OCI-LY7 (cell line): ENCODE data around the gene SRD5A3. TPM values are rescaled to one million over a fixed set of nuclear protein-coding genes. Genes with fewer than 3 reads are reported as not detected.

Experiments used
- BruUV-seq: library from RNA; stranded (reverse); fragments of 400-500 nt; replicated peaks from 2 replicates; lab custom pipeline; 2021; lab: Mats Ljungman, UMichigan
- CTCF ChIA-PET: fragments of 300-600 bp; sonication (Branson Sonifier 250); formaldehyde crosslinking; loops from one replicate; lab custom pipeline; 2022; ENCODE audit warnings: antibody characterized with exemption; ENCODE audit not compliant: unreplicated experiment; lab: Charles Lee
- POLR2A ChIA-PET: fragments of 300-600 bp; sonication (Branson Sonifier 250); formaldehyde crosslinking; loops from one replicate; lab custom pipeline; 2022; ENCODE audit warnings: antibody characterized with exemption; lab: Charles Lee
- DNase-seq: peaks from one replicate; pipeline ENCODE4 v3.0.0-alpha.2; 2015; ENCODE audit warnings: low spot score
- H2AFZ ChIP-seq: fragments of 200-600 bp; sonication (generic), shearing (Covaris generic); 2 replicates; pipeline ENCODE4 v1.6.1; 2014; ENCODE audit warnings: mild to moderate bottlenecking, antibody characterized with exemption, low read length, moderate library complexity
- H3K27ac ChIP-seq: fragments of 200-600 bp; sonication (generic); 2 replicates; pipeline ENCODE4 v1.5.1; 2014; ENCODE audit warnings: mixed run types, low read depth, mild to moderate bottlenecking, moderate library complexity, low read length, inconsistent platforms; ENCODE audit not compliant: poor library complexity, severe bottlenecking
- H3K36me3 ChIP-seq: fragments of 200-600 bp; sonication (generic); 2 replicates; pipeline ENCODE4 v1.6.1; 2014; ENCODE audit warnings: mild to moderate bottlenecking, antibody characterized with exemption, low read length, moderate library complexity, mixed read lengths; ENCODE audit not compliant: insufficient read depth
- H3K4me1 ChIP-seq: fragments of 200-600 bp; sonication (generic); 2 replicates; pipeline ENCODE4 v1.5.1; 2014; ENCODE audit warnings: mild to moderate bottlenecking, low read length; ENCODE audit not compliant: insufficient read depth, poor library complexity, severe bottlenecking
- H3K4me2 ChIP-seq: fragments of 200-600 bp; sonication (generic); 2 replicates; pipeline ENCODE4 v1.6.1; 2014; ENCODE audit warnings: mild to moderate bottlenecking, low read length
- H3K4me3 ChIP-seq: fragments of 200-600 bp; sonication (generic); 2 replicates; pipeline ENCODE4 v1.5.1; 2014; ENCODE audit warnings: mild to moderate bottlenecking, low read depth, low read length; ENCODE audit not compliant: poor library complexity, severe bottlenecking
- H3K79me2 ChIP-seq: fragments of 200-600 bp; sonication (generic); 2 replicates; pipeline ENCODE4 v1.6.1; 2016; ENCODE audit warnings: low read depth, mild to moderate bottlenecking, low read length, moderate library complexity, mixed read lengths; ENCODE audit not compliant: insufficient read depth
- H3K9me2 ChIP-seq: fragments of 200-600 bp; sonication (generic); 2 replicates; pipeline ENCODE4 v1.6.1; 2016; ENCODE audit warnings: mild to moderate bottlenecking, low read length, mixed read lengths; ENCODE audit not compliant: insufficient read depth
- H3K9me3 ChIP-seq: fragments of 200-600 bp; sonication (generic); 2 replicates; pipeline ENCODE4 v1.6.1; 2014; ENCODE audit warnings: mild to moderate bottlenecking, mixed run types, low read length, mixed read lengths
- H4K20me1 ChIP-seq: fragments of 200-600 bp; sonication (generic); 2 replicates; pipeline ENCODE4 v1.6.1; 2014; ENCODE audit warnings: mild to moderate bottlenecking, antibody characterized with exemption, low read length, moderate library complexity, mixed read lengths; ENCODE audit not compliant: insufficient read depth
- EZH2phosphoT487 ChIP-seq: fragments of 200-600 bp; sonication (generic); IDR thresholded peaks from 2 replicates; pipeline ENCODE4 v1.6.1; 2018; ENCODE audit warnings: low read depth, borderline replicate concordance, mild to moderate bottlenecking, mixed run types, antibody characterized with exemption, low read length, moderate library complexity, mixed read lengths
- intact Hi-C: fragments of 100-400 bp; cut with micrococcal nuclease; formaldehyde crosslinking; loops from one replicate; pipeline ENCODE4 v1.10.0; 2022; ENCODE audit not compliant: unreplicated experiment
- total RNA-seq, 2 experiments: library from RNA; depleted of rRNA in 1 of 2; stranded (reverse); fragments of >200 nt in 1 of 2; shearing (Covaris generic) in 1 of 2; gene quantifications; 2 replicates each; pipeline ENCODE4 v1.2.3, GENCODE V29; 2014 to 2022
- TF ChIP-seq, protein P1 (sequence below): fragments of 200-600 bp; sonication (generic); conservative IDR thresholded peaks from 2 replicates; pipeline ENCODE4 v1.5.1; 2014; ENCODE audit warnings: mild to moderate bottlenecking, antibody characterized with exemption, low read length, moderate library complexity, mixed read lengths

Gene SRD5A3
- total RNA-seq, 2 experiments from 2014 or later: 3.9 to 15.3 TPM

DNA sequence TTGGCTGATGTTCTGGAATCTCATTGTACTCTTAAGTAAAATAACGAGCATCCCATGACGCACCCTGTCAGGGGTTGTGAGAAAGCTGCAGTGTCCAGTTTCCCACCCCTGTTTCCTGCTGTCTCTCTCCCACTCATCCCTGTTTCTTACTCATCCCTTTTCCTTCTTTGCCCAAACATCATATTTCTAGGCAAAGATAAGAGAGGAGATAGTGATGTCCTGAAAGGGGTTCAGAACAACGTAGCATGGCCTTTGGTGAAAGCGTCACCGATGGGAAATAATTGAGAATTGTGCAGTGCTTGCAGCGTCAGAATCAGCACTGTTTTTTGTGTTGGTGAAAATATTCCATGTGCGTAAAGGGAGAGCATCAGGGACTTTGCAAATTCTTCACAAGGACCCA lies 26.2 kb downstream of the SRD5A3 start:
- no peaks in the 10 kb centered on the region for H3K4me1 ChIP-seq
- no peak overlapping the region for H3K4me3 ChIP-seq
- no peak overlapping the region for H2AFZ ChIP-seq
- no peaks in the 10 kb centered on the region for H3K36me3 ChIP-seq
- ChIA-PET POLR2A (interaction anchor here (0.7 to 2.6 kb wide), 3 partner anchors 14 to 27 kb away, joined by 3 to 7 read pairs (median 4); partner anchors contain the start of gene TMEM165), CTCF (no interaction called here)
- intact Hi-C loops: no loop called here
- no TSS peak for BruUV-seq
- H3K9me2 ChIP-seq: no peaks in the 10 kb centered on the region
- no peak for DNase-seq
- TF ChIP-seq, protein P1, sequence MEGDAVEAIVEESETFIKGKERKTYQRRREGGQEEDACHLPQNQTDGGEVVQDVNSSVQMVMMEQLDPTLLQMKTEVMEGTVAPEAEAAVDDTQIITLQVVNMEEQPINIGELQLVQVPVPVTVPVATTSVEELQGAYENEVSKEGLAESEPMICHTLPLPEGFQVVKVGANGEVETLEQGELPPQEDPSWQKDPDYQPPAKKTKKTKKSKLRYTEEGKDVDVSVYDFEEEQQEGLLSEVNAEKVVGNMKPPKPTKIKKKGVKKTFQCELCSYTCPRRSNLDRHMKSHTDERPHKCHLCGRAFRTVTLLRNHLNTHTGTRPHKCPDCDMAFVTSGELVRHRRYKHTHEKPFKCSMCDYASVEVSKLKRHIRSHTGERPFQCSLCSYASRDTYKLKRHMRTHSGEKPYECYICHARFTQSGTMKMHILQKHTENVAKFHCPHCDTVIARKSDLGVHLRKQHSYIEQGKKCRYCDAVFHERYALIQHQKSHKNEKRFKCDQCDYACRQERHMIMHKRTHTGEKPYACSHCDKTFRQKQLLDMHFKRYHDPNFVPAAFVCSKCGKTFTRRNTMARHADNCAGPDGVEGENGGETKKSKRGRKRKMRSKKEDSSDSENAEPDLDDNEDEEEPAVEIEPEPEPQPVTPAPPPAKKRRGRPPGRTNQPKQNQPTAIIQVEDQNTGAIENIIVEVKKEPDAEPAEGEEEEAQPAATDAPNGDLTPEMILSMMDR: no peak
- no peak for TF ChIP-seq EZH2phosphoT487
- H3K4me2 ChIP-seq: no peak overlapping the region
- no peaks in the 10 kb centered on the region for H3K79me2 ChIP-seq
- H3K27ac ChIP-seq: no peak overlapping the region
- H3K9me3 ChIP-seq: no peaks in the 10 kb centered on the region
- no peaks in the 10 kb centered on the region for H4K20me1 ChIP-seq

GRCh38 chr4:55373461-55373860 lies 27.4 kb downstream of the SRD5A3 start:
- Histone ChIP-seq H3K4me2 (no peak overlapping the region), H3K79me2 (no peaks in the 10 kb centered on the region), H4K20me1 (no peaks in the 10 kb centered on the region), H3K27ac (no peak overlapping the region), H3K9me2 (no peaks in the 10 kb centered on the region), H3K4me3 (no peak overlapping the region), H2AFZ (no peak overlapping the region), H3K36me3 (no peaks in the 10 kb centered on the region), H3K4me1 (no peaks in the 10 kb centered on the region), H3K9me3 (no peaks in the 10 kb centered on the region)
- ChIA-PET POLR2A (interaction anchor here (0.6 to 2.6 kb wide), 5 partner anchors 11 to 95 kb away, joined by 3 to 7 read pairs (median 4); no protein-coding TSS in a partner anchor), CTCF (no interaction called here)
- DNase-seq: no peak
- TF ChIP-seq, protein P1: no peak
- no peak for TF ChIP-seq EZH2phosphoT487
- intact Hi-C loops: no loop called here
- BruUV-seq: no TSS peak

GRCh38 chr4:55376698-55377097 lies 30.7 kb downstream of the SRD5A3 start:
- Histone ChIP-seq H2AFZ (no peak overlapping the region), H3K36me3 (no peaks in the 10 kb centered on the region), H3K4me3 (no peak overlapping the region), H3K79me2 (no peaks in the 10 kb centered on the region), H3K9me2 (no peaks in the 10 kb centered on the region), H3K27ac (no peak overlapping the region), H4K20me1 (no peaks in the 10 kb centered on the region), H3K9me3 (no peaks in the 10 kb centered on the region), H3K4me1 (no peaks in the 10 kb centered on the region), H3K4me2 (no peak overlapping the region)
- CTCF ChIA-PET: no interaction called here
- no TSS peak for BruUV-seq
- no peak for DNase-seq
- no peak for TF ChIP-seq EZH2phosphoT487
- TF ChIP-seq, protein P1: no peak
- intact Hi-C loops: no loop called here
- POLR2A ChIA-PET: interaction anchor here (0.9 kb wide), 1 partner anchor 17 kb away, joined by 3 read pairs; no protein-coding TSS in a partner anchor
